ENCODE data around the gene AFAP1L2. TPM values are rescaled to one million over a fixed set of nuclear protein-coding genes. Genes with fewer than 3 reads are reported as not detected.

The AFAP1L2 gene
- total RNA-seq, 1 experiment from 2014 or later = not detected

DNA sequence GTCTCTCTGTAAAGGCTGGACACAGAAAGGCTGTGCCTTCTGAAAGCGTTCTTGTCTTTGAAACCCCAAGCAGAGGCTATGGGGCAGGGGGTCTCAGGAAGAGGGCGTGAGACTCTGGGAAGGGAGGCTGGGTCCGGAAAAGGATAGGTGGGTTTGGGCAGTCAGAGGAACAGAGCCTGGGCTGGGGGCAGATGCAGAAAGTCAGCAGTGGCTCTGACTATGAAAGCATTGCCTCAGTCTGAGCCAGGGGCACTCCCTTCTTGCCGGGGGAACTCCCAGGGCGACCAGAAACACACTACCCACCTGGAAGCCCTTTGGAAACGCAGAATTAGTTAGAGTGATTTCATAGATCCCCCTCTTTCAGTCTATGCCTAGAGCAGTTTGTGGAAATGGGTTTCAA lies 93.3 kb downstream of the AFAP1L2 start:
- ChIA-PET CTCF (no interaction called here), POLR2A (ENCODE audit: low non-redundant PET) (no interaction called here)
- intact Hi-C loops (cut with micrococcal nuclease; ENCODE audit: unreplicated experiment) = loop anchor here (5.0 kb wide), 1 partner anchor 1106 kb away; no protein-coding TSS in a partner anchor
- TF ChIP-seq CTCF (conservative IDR thresholded peaks at IDR 0.05; ENCODE audit: low read depth, low read length) (no peak), EZH2 (IDR thresholded peaks at IDR 0.05; ENCODE audit: borderline replicate concordance, low read depth, low read length, poor library complexity, severe bottlenecking) (no peak)
- no peak overlapping the region for H3K27ac ChIP-seq (ENCODE audit: low read depth, low read length, poor library complexity, severe bottlenecking)
- H3K36me3 ChIP-seq (ENCODE audit: insufficient read depth, low read length, poor library complexity, severe bottlenecking) = no peaks in the 10 kb centered on the region
- no peaks in the 10 kb centered on the region for H3K4me1 ChIP-seq (ENCODE audit: insufficient read depth, low read length, poor library complexity, severe bottlenecking)
- H3K27me3 ChIP-seq (replicated peaks; ENCODE audit: insufficient read depth, low read depth, low read length, poor library complexity) = no peaks in the 10 kb centered on the region
- DNase-seq (ENCODE audit: low spot score) = no peak
- H3K4me3 ChIP-seq (ENCODE audit: low read depth, low read length, poor library complexity, severe bottlenecking) = no peak overlapping the region
- no peaks in the 10 kb centered on the region for H3K9me3 ChIP-seq (ENCODE audit: low read depth, low read length, poor library complexity, severe bottlenecking)
- BruUV-seq (replicated peaks) = no TSS peak

DNA sequence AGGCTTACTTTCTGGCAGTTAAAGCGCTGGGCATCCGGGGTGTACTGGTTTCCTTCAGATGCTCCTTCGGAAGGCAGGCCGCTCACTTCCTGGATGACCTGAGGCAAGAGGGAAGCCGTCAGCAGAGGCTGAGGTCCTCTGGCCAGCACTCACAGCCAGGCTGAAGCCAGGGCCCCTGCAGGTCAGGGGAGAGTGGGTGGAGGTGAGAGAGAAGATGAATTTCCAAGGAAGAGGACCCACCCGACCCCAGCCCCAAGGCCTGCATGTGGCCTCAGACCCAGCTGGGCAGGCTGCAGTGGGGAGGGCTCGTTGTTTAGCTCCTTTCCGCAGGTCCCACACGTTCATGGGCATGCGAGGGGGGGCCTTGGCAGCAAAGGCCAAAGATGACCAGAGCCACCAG lies 94.0 kb downstream of the AFAP1L2 start:
- no peaks in the 10 kb centered on the region for H3K4me1 ChIP-seq (ENCODE audit: insufficient read depth, low read length, poor library complexity, severe bottlenecking)
- no peak overlapping the region for H3K27ac ChIP-seq (ENCODE audit: low read depth, low read length, poor library complexity, severe bottlenecking)
- intact Hi-C loops (cut with micrococcal nuclease; ENCODE audit: unreplicated experiment) = loop anchor here (5.0 kb wide), 1 partner anchor 1107 kb away; no protein-coding TSS in a partner anchor
- DNase-seq (ENCODE audit: low spot score) = no peak
- TF ChIP-seq EZH2 (IDR thresholded peaks at IDR 0.05; ENCODE audit: borderline replicate concordance, low read depth, low read length, poor library complexity, severe bottlenecking) = no peak
- TF ChIP-seq CTCF (conservative IDR thresholded peaks at IDR 0.05; ENCODE audit: low read depth, low read length) = no peak
- no peaks in the 10 kb centered on the region for H3K36me3 ChIP-seq (ENCODE audit: insufficient read depth, low read length, poor library complexity, severe bottlenecking)
- ChIA-PET POLR2A (ENCODE audit: low non-redundant PET) (no interaction called here), CTCF (no interaction called here)
- H3K4me3 ChIP-seq (ENCODE audit: low read depth, low read length, poor library complexity, severe bottlenecking) = no peak overlapping the region
- no peaks in the 10 kb centered on the region for H3K27me3 ChIP-seq (replicated peaks; ENCODE audit: insufficient read depth, low read depth, low read length, poor library complexity)
- H3K9me3 ChIP-seq (ENCODE audit: low read depth, low read length, poor library complexity, severe bottlenecking) = no peaks in the 10 kb centered on the region
- BruUV-seq (replicated peaks) = no TSS peak

GRCh38 chr10:114309364-114309651 lies 95.0 kb downstream of the AFAP1L2 start:
- Histone ChIP-seq H3K4me1 (ENCODE audit: insufficient read depth, low read length, poor library complexity, severe bottlenecking) (peaks cover 4% of the 10 kb centered on the region), H3K36me3 (ENCODE audit: insufficient read depth, low read length, poor library complexity, severe bottlenecking) (no peaks in the 10 kb centered on the region), H3K27ac (ENCODE audit: low read depth, low read length, poor library complexity, severe bottlenecking) (no peak overlapping the region), H3K9me3 (ENCODE audit: low read depth, low read length, poor library complexity, severe bottlenecking) (no peaks in the 10 kb centered on the region), H3K4me3 (ENCODE audit: low read depth, low read length, poor library complexity, severe bottlenecking) (no peak overlapping the region), H3K27me3 (replicated peaks; ENCODE audit: insufficient read depth, low read depth, low read length, poor library complexity) (no peaks in the 10 kb centered on the region)
- no TSS peak for BruUV-seq (replicated peaks)
- intact Hi-C loops (cut with micrococcal nuclease; ENCODE audit: unreplicated experiment) = loop anchor here (10.0 kb wide), 1 partner anchor 125 kb away; no protein-coding TSS in a partner anchor
- no peak for TF ChIP-seq EZH2 (IDR thresholded peaks at IDR 0.05; ENCODE audit: borderline replicate concordance, low read depth, low read length, poor library complexity, severe bottlenecking)
- TF ChIP-seq CTCF (conservative IDR thresholded peaks at IDR 0.05; ENCODE audit: low read depth, low read length) = no peak
- ChIA-PET CTCF (no interaction called here), POLR2A (ENCODE audit: low non-redundant PET) (no interaction called here)
- no peak for DNase-seq (ENCODE audit: low spot score)

Measured in A673 (cell line).